Liver (tissue), 9 donors: Measurements from ENCODE around the gene MYL12B. TPM values are rescaled to one million over a fixed set of nuclear protein-coding genes. Genes with fewer than 3 reads are reported as not detected.

Experiments
- DNase-seq: peaks from one replicate; pipeline ENCODE4 v3.0.0-alpha.2; 2017; ENCODE audit warnings: low spot score
- H3K27ac ChIP-seq, 2 donors: one replicate each; pipeline ENCODE4 v1.7.0; 2013; ENCODE audit warnings: inconsistent platforms in 2 of 2, low read length in 2 of 2, control low read depth in 1 of 2, low read depth in 1 of 2, mild to moderate bottlenecking in 1 of 2
- H3K27me3 ChIP-seq, 4 donors: one replicate each; pipeline versions ENCODE4 v1.6.1 to v1.7.0; 2013; ENCODE audit warnings: low read length in 3 of 4, inconsistent platforms in 1 of 4, mild to moderate bottlenecking in 1 of 4, moderate library complexity in 1 of 4; ENCODE audit not compliant: control insufficient read depth in 4 of 4, insufficient read depth in 4 of 4
- H3K36me3 ChIP-seq, 4 donors: one replicate each; pipeline versions ENCODE4 v1.6.1 to v1.7.0; 2013; ENCODE audit warnings: low read length in 3 of 4, mild to moderate bottlenecking in 3 of 4, low read depth in 1 of 4, moderate library complexity in 1 of 4; ENCODE audit not compliant: control insufficient read depth in 4 of 4, insufficient read depth in 3 of 4
- H3K4me1 ChIP-seq, 4 donors: one replicate each; pipeline versions ENCODE4 v1.6.1 to v1.7.0; 2013; ENCODE audit warnings: low read length in 3 of 4, mild to moderate bottlenecking in 3 of 4, moderate library complexity in 1 of 4; ENCODE audit not compliant: control insufficient read depth in 4 of 4, insufficient read depth in 4 of 4
- H3K4me3 ChIP-seq, 3 donors: one replicate each; pipeline versions ENCODE4 v1.6.1 to v1.7.0; 2013; ENCODE audit warnings: low read length in 3 of 3, control low read depth in 1 of 3, low read depth in 1 of 3, mild to moderate bottlenecking in 1 of 3
- H3K9ac ChIP-seq, 2 donors: one replicate each; pipeline ENCODE4 v1.7.0; 2013; ENCODE audit warnings: low read length in 2 of 2, mild to moderate bottlenecking in 2 of 2, moderate library complexity in 2 of 2, control low read depth in 1 of 2, low read depth in 1 of 2
- H3K9me3 ChIP-seq, 4 donors: one replicate each; pipeline versions ENCODE4 v1.6.1 to v1.7.0; 2013; ENCODE audit warnings: low read length in 3 of 4; ENCODE audit not compliant: control insufficient read depth in 4 of 4
- ATF3 ChIP-seq: IDR thresholded peaks from 2 replicates; pipeline ENCODE4 v1.6.1; 2016; ENCODE audit warnings: antibody characterized with exemption
- EGR1 ChIP-seq, 2 donors: IDR thresholded peaks; 2 replicates each; pipeline ENCODE4 v1.6.1; 2016 to 2018; ENCODE audit warnings: antibody characterized with exemption in 2 of 2, low read depth in 2 of 2
- FOXA1 ChIP-seq: IDR thresholded peaks from 2 replicates; pipeline ENCODE4 v1.6.1; 2016; ENCODE audit warnings: antibody characterized with exemption
- FOXA2 ChIP-seq: IDR thresholded peaks from 2 replicates; pipeline ENCODE4 v1.6.1; 2016; ENCODE audit warnings: antibody characterized with exemption
- GABPA ChIP-seq, 2 donors: IDR thresholded peaks in 1 of 2; conservative IDR thresholded peaks in 1 of 2; 2 replicates each; pipeline ENCODE4 v1.6.1; 2016; ENCODE audit warnings: antibody characterized with exemption in 2 of 2, mild to moderate bottlenecking in 1 of 2, moderate library complexity in 1 of 2
- HNF4A ChIP-seq, 2 donors: conservative IDR thresholded peaks; 2 replicates each; pipeline ENCODE4 v1.6.1; 2016; ENCODE audit warnings: antibody characterized with exemption in 2 of 2, mild to moderate bottlenecking in 2 of 2
- HNF4G ChIP-seq: IDR thresholded peaks from 2 replicates; pipeline ENCODE4 v1.6.1; 2016; ENCODE audit warnings: antibody characterized with exemption
- JUND ChIP-seq, 2 donors: IDR thresholded peaks; 2 replicates each; pipeline ENCODE4 v1.6.1; 2016; ENCODE audit warnings: antibody characterized with exemption in 2 of 2
- NR2F2 ChIP-seq: IDR thresholded peaks from 2 replicates; pipeline ENCODE4 v1.6.1; 2016; ENCODE audit warnings: antibody characterized with exemption
- RAD21 ChIP-seq, 2 donors: IDR thresholded peaks; 2 replicates each; pipeline ENCODE4 v1.6.1; 2016; ENCODE audit warnings: antibody characterized with exemption in 2 of 2, mild to moderate bottlenecking in 2 of 2
- REST ChIP-seq: IDR thresholded peaks from 2 replicates; pipeline ENCODE4 v1.6.1; 2016; ENCODE audit warnings: antibody characterized with exemption, mild to moderate bottlenecking
- RXRA ChIP-seq, 2 donors: IDR thresholded peaks; 2 replicates each; pipeline ENCODE4 v1.6.1; 2017 to 2018; ENCODE audit warnings: antibody characterized with exemption in 2 of 2, mild to moderate bottlenecking in 1 of 2
- SP1 ChIP-seq: IDR thresholded peaks from 2 replicates; pipeline ENCODE4 v1.6.1; 2018; ENCODE audit warnings: antibody characterized with exemption, mild to moderate bottlenecking
- TAF1 ChIP-seq: conservative IDR thresholded peaks from 2 replicates; pipeline ENCODE4 v1.6.1; 2016; ENCODE audit warnings: antibody characterized with exemption, mild to moderate bottlenecking
- YY1 ChIP-seq: IDR thresholded peaks from 2 replicates; pipeline ENCODE4 v1.6.1; 2016; ENCODE audit warnings: antibody characterized with exemption, mild to moderate bottlenecking
- WGBS: extraction: QIAGEN DNeasy Blood & Tissue Kit; methylation state at CpG from one replicate; pipeline ENCODE4 v1.1.7; 2013; 5-methylcytosine and 5-hydroxymethylcytosine counted together
- polyA plus RNA-seq, 2 donors: library from polyadenylated mRNA; stranded (reverse) in 1 of 2; unstranded in 1 of 2; fragments of 200-250 nt in 1 of 2; fragments of >200 nt in 1 of 2; fragmentation: Nextera tagmentation in 1 of 2; extraction: Ambion mirVana in 1 of 2; gene quantifications; one replicate each; pipeline versions ENCODE4 v1.2.1 to v1.2.3, GENCODE V29; 2013 to 2015
- total RNA-seq, 2 donors: library from RNA; depleted of rRNA; stranded (reverse); fragments of >200 nt; gene quantifications; one replicate each; pipeline ENCODE4 v1.2.3, GENCODE V29; 2014
- TF ChIP-seq, protein P1 (sequence below): IDR thresholded peaks from 2 replicates; pipeline ENCODE4 v1.6.1; 2016; ENCODE audit warnings: antibody characterized with exemption
- TF ChIP-seq, protein P2 (sequence below): IDR thresholded peaks from 2 replicates; pipeline ENCODE4 v1.6.1; 2016; ENCODE audit warnings: antibody characterized with exemption
- TF ChIP-seq, protein P3 (sequence below): fragments of 150-350 bp; IDR thresholded peaks from 2 replicates; pipeline ENCODE4 v1.5.1; 2017; ENCODE audit warnings: improper control_type of control experiment, low read depth, low read length; ENCODE audit not compliant: missing input control
- donor health status: healthy.
- donor health status: healthy.
- donor health status: healthy.
- donor health status: healthy.
- donor health status: healthy.

The MYL12B gene
- total and polyA plus RNA-seq, 4 donors, result 106 to 303 (median 155) TPM

- TF ChIP-seq FOXA1 (no peak), TAF1 (no peak), HNF4G (no peak), YY1 (no peak), GABPA (IDR thresholded peaks at IDR 0.05 in 1 of 2, conservative IDR thresholded peaks at IDR 0.05 in 1 of 2) (no peak), RAD21 (IDR thresholded peaks at IDR 0.05) (no peak), NR2F2 (no peak), RXRA (IDR thresholded peaks at IDR 0.05) (no peak), HNF4A (conservative IDR thresholded peaks at IDR 0.05) (no peak)
- TF ChIP-seq, protein P1, sequence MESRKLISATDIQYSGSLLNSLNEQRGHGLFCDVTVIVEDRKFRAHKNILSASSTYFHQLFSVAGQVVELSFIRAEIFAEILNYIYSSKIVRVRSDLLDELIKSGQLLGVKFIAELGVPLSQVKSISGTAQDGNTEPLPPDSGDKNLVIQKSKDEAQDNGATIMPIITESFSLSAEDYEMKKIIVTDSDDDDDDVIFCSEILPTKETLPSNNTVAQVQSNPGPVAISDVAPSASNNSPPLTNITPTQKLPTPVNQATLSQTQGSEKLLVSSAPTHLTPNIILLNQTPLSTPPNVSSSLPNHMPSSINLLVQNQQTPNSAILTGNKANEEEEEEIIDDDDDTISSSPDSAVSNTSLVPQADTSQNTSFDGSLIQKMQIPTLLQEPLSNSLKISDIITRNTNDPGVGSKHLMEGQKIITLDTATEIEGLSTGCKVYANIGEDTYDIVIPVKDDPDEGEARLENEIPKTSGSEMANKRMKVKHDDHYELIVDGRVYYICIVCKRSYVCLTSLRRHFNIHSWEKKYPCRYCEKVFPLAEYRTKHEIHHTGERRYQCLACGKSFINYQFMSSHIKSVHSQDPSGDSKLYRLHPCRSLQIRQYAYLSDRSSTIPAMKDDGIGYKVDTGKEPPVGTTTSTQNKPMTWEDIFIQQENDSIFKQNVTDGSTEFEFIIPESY, result no peak
- TF ChIP-seq, protein P2, sequence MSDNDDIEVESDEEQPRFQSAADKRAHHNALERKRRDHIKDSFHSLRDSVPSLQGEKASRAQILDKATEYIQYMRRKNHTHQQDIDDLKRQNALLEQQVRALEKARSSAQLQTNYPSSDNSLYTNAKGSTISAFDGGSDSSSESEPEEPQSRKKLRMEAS, result no peak
- H3K4me1 ChIP-seq, result peaks cover 7 to 44% (median 22%) of the 10 kb centered on the region in 4 donors
- H3K9ac ChIP-seq, result peak overlapping the region in 1 of 2 donors; percentile 12
- 74% methylated on average over 5 of the region's 5 CpGs for WGBS
- H3K4me3 ChIP-seq, result no peak overlapping the region
- peaks cover 6 to 40% (median 28%) of the 10 kb centered on the region in 4 donors for H3K36me3 ChIP-seq
- H3K27ac ChIP-seq, result peak overlapping the region; percentile 90 to 95
- DNase-seq, result no peak
- no peaks in the 10 kb centered on the region for H3K27me3 ChIP-seq
- no peaks in the 10 kb centered on the region for H3K9me3 ChIP-seq
Measured at GRCh38 chr18:3255611-3256165, 6.2 kb upstream of the MYL12B start.

GRCh38 chr18:3256693-3257626 is 5.0 kb upstream of the MYL12B start:
- no peaks in the 10 kb centered on the region for H3K27me3 ChIP-seq
- peaks cover 6 to 40% (median 28%) of the 10 kb centered on the region in 4 donors for H3K36me3 ChIP-seq
- 23% methylated on average over 5 of the region's 5 CpGs for WGBS
- H3K4me3 ChIP-seq, result no peak overlapping the region
- DNase-seq, result no peak
- TF ChIP-seq JUND (IDR thresholded peaks at IDR 0.05), result peak; percentile 80 to 91
- TF ChIP-seq NR2F2, result no peak
- peak in 1 of 2 donors; percentile 67 for TF ChIP-seq RXRA (IDR thresholded peaks at IDR 0.05)
- no peak for TF ChIP-seq FOXA1
- TF ChIP-seq, protein P3, sequence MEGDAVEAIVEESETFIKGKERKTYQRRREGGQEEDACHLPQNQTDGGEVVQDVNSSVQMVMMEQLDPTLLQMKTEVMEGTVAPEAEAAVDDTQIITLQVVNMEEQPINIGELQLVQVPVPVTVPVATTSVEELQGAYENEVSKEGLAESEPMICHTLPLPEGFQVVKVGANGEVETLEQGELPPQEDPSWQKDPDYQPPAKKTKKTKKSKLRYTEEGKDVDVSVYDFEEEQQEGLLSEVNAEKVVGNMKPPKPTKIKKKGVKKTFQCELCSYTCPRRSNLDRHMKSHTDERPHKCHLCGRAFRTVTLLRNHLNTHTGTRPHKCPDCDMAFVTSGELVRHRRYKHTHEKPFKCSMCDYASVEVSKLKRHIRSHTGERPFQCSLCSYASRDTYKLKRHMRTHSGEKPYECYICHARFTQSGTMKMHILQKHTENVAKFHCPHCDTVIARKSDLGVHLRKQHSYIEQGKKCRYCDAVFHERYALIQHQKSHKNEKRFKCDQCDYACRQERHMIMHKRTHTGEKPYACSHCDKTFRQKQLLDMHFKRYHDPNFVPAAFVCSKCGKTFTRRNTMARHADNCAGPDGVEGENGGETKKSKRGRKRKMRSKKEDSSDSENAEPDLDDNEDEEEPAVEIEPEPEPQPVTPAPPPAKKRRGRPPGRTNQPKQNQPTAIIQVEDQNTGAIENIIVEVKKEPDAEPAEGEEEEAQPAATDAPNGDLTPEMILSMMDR, result no peak
- TF ChIP-seq REST, result no peak
- peak in 1 of 2 donors; percentile 6 for TF ChIP-seq RAD21 (IDR thresholded peaks at IDR 0.05)
- no peak for TF ChIP-seq ATF3
- TF ChIP-seq HNF4G, result no peak
- no peak for TF ChIP-seq EGR1 (IDR thresholded peaks at IDR 0.05; ENCODE audit: low read depth in 2 of 2)
- TF ChIP-seq YY1, result peak; percentile 85
- peak; percentile 47 for TF ChIP-seq SP1
- TF ChIP-seq, protein P1, result peak; percentile 40
- no peak for TF ChIP-seq FOXA2
- no peak for TF ChIP-seq TAF1
- peak; percentile 12 to 60 for TF ChIP-seq HNF4A (conservative IDR thresholded peaks at IDR 0.05)
- TF ChIP-seq, protein P2, result peak; percentile 56
- no peak for TF ChIP-seq GABPA (IDR thresholded peaks at IDR 0.05 in 1 of 2, conservative IDR thresholded peaks at IDR 0.05 in 1 of 2)
- peak overlapping the region; percentile 44 to 76 for H3K9ac ChIP-seq
- no peaks in the 10 kb centered on the region for H3K9me3 ChIP-seq
- H3K4me1 ChIP-seq, result peaks cover 7 to 50% (median 25%) of the 10 kb centered on the region in 4 donors
- peak overlapping the region; percentile 90 to 95 for H3K27ac ChIP-seq
